GM21447 (cell line): ENCODE results near the gene EFCAB12.
"Not testable (repeated sequence)": the region's sequence is repeated elsewhere in the genome, so short reads cannot be mapped to it uniquely, and the experiment has no call there.

Experiments used
- ATAC-seq: cut with Tn5 transposase; IDR thresholded peaks from one replicate; pipeline ENCODE4 v1.9.1; 2021; ENCODE audit not compliant: unreplicated experiment

Gene EFCAB12

GRCh38 chr3:129370248-129370964 lies 58.0 kb downstream of the EFCAB12 start:
- ATAC-seq, result no peak

GRCh38 chr3:129369711-129370110 lies 58.7 kb downstream of the EFCAB12 start:
- ATAC-seq, result no peak

- ATAC-seq, result no peak
Measured at GRCh38 chr3:129367821-129368220, 60.6 kb downstream of the EFCAB12 start.

- no peak for ATAC-seq
Measured at GRCh38 chr3:129366312-129366831, 62.1 kb downstream of the EFCAB12 start.

- no peak for ATAC-seq
Measured at GRCh38 chr3:129365296-129366136, 62.9 kb downstream of the EFCAB12 start.

- not testable (repeated sequence) for ATAC-seq
Measured at GRCh38 chr3:129364811-129365210, 63.6 kb downstream of the EFCAB12 start.

- ATAC-seq, result not testable (repeated sequence)
Measured at GRCh38 chr3:129363356-129363755, 65.1 kb downstream of the EFCAB12 start.

- no peak for ATAC-seq
Measured at GRCh38 chr3:129360705-129361460, 67.6 kb downstream of the EFCAB12 start.

GRCh38 chr3:129360171-129360611 lies 68.2 kb downstream of the EFCAB12 start:
- ATAC-seq, result no peak

GRCh38 chr3:129358772-129359371 lies 69.6 kb downstream of the EFCAB12 start:
- ATAC-seq, result no peak

- no peak for ATAC-seq
Measured at GRCh38 chr3:129358177-129358771, 70.2 kb downstream of the EFCAB12 start.

- no peak for ATAC-seq
Measured at GRCh38 chr3:129357616-129358015, 70.8 kb downstream of the EFCAB12 start.

GRCh38 chr3:129356756-129357425 lies 71.5 kb downstream of the EFCAB12 start:
- ATAC-seq, result no peak

GRCh38 chr3:129353589-129353941 lies 74.9 kb downstream of the EFCAB12 start:
- no peak for ATAC-seq

GRCh38 chr3:129352650-129353588 lies 75.5 kb downstream of the EFCAB12 start:
- ATAC-seq, result no peak

- no peak for ATAC-seq
Measured at GRCh38 chr3:129352045-129352444, 76.4 kb downstream of the EFCAB12 start.
